GM19351 (cell line): ENCODE results near the gene ENTPD8.
"Not testable (repeated sequence)": the region's sequence is repeated elsewhere in the genome, so short reads cannot be mapped to it uniquely, and the experiment has no call there.

Experiments
- ATAC-seq: cut with Tn5 transposase; IDR thresholded peaks from one replicate; pipeline ENCODE4 v1.9.1; 2021; ENCODE audit warnings: mild to moderate bottlenecking, moderate library complexity; ENCODE audit not compliant: unreplicated experiment

The ENTPD8 gene

GRCh38 chr9:137477778-137478612 is 36.8 kb upstream of the ENTPD8 start:
- ATAC-seq = no peak

- ATAC-seq = no peak
These were observed 35.7 kb upstream of the ENTPD8 start for GRCh38 chr9:137476856-137477255.

GRCh38 chr9:137475666-137476065 is 34.5 kb upstream of the ENTPD8 start:
- ATAC-seq = no peak

- ATAC-seq = no peak
These were observed 33.1 kb upstream of the ENTPD8 start for GRCh38 chr9:137474271-137474670.

- no peak for ATAC-seq
These were observed 29.6 kb upstream of the ENTPD8 start for GRCh38 chr9:137470785-137471184.

GRCh38 chr9:137467896-137468295 is 26.7 kb upstream of the ENTPD8 start:
- no peak for ATAC-seq

GRCh38 chr9:137467161-137467581 is 26.0 kb upstream of the ENTPD8 start:
- no peak for ATAC-seq

GRCh38 chr9:137466389-137467085 is 25.4 kb upstream of the ENTPD8 start:
- ATAC-seq = not testable (repeated sequence)

- ATAC-seq = no peak
These were observed 24.7 kb upstream of the ENTPD8 start for GRCh38 chr9:137465720-137466388.

- ATAC-seq = no peak
These were observed 24.0 kb upstream of the ENTPD8 start for GRCh38 chr9:137465000-137465719.

- no peak for ATAC-seq
These were observed 23.3 kb upstream of the ENTPD8 start for GRCh38 chr9:137464291-137464999.

- no peak for ATAC-seq
These were observed 22.8 kb upstream of the ENTPD8 start for GRCh38 chr9:137463931-137464290.

- no peak for ATAC-seq
These were observed 22.1 kb upstream of the ENTPD8 start for GRCh38 chr9:137462986-137463930.

- ATAC-seq = no peak
These were observed 21.3 kb upstream of the ENTPD8 start for GRCh38 chr9:137462396-137462985.

- peak; percentile 58 for ATAC-seq
These were observed 20.7 kb upstream of the ENTPD8 start for GRCh38 chr9:137461663-137462395.

GRCh38 chr9:137461316-137461662 is 20.1 kb upstream of the ENTPD8 start:
- no peak for ATAC-seq

- ATAC-seq = no peak
These were observed 19.5 kb upstream of the ENTPD8 start for GRCh38 chr9:137460363-137461315.
